Bronchial epithelial cell (primary cell): ENCODE data around the gene UQCC2. TPM values are rescaled to one million over a fixed set of nuclear protein-coding genes. Genes with fewer than 3 reads are reported as not detected.

Source experiments
- DNase-seq: peaks from one replicate; pipeline ENCODE4 v3.0.0-alpha.2; 2010; ENCODE audit warnings: low read depth
- FAIRE-seq: peaks from 2 replicates; lab custom pipeline; 2011; peaks lifted over from hg19 to GRCh38; lab: Jason Lieb, UNC
- H3K27me3 ChIP-seq: 2 replicates; pipeline ENCODE4 v1.5.1; 2011; ENCODE audit warnings: low read length; ENCODE audit not compliant: control insufficient read depth, insufficient read depth
- H3K36me3 ChIP-seq: 2 replicates; pipeline ENCODE4 v1.5.1; 2011; ENCODE audit warnings: low read length; ENCODE audit not compliant: control insufficient read depth, insufficient read depth
- H3K4me3 ChIP-seq: 2 replicates; pipeline ENCODE4 v1.5.1; 2011; ENCODE audit warnings: mild to moderate bottlenecking, low read depth, low read length, control low read depth
- total RNA-seq: library from RNA; depleted of rRNA; stranded (reverse); fragments of >200 nt; gene quantifications from 2 replicates; pipeline ENCODE4 v1.2.1, GENCODE V29; 2014
- TF ChIP-seq, protein P1 (sequence below): IDR thresholded peaks from 2 replicates; pipeline ENCODE4 v1.5.1; 2011; ENCODE audit warnings: mild to moderate bottlenecking, moderate library complexity, low read length, control low read depth, inconsistent platforms; ENCODE audit not compliant: insufficient read depth, severe bottlenecking

UQCC2 gene
- total RNA-seq, 1 donor from 2014 or later: 47.1 TPM

DNA sequence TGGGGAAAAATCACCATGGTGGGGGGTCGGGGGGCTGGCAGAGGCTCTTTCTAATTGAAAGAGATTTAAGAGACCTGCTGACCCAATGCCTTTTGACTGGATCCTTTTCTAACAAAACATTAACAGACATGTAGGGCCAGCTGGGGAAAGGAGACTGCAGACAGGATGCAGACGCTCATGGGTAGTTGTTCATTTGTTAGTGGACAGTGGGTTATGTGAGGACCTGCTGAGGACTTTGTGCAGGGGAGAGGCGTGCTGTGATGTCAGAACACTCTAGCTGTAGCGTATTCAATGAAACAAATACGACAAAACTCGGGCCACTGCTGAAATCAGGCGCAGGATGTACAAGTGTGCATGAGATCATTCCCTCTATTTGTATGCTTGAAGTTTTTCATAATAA is 34.0 kb upstream of the UQCC2 start:
- TF ChIP-seq, protein P1, sequence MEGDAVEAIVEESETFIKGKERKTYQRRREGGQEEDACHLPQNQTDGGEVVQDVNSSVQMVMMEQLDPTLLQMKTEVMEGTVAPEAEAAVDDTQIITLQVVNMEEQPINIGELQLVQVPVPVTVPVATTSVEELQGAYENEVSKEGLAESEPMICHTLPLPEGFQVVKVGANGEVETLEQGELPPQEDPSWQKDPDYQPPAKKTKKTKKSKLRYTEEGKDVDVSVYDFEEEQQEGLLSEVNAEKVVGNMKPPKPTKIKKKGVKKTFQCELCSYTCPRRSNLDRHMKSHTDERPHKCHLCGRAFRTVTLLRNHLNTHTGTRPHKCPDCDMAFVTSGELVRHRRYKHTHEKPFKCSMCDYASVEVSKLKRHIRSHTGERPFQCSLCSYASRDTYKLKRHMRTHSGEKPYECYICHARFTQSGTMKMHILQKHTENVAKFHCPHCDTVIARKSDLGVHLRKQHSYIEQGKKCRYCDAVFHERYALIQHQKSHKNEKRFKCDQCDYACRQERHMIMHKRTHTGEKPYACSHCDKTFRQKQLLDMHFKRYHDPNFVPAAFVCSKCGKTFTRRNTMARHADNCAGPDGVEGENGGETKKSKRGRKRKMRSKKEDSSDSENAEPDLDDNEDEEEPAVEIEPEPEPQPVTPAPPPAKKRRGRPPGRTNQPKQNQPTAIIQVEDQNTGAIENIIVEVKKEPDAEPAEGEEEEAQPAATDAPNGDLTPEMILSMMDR: no peak
- Histone ChIP-seq H3K4me3 (no peak overlapping the region), H3K27me3 (no peaks in the 10 kb centered on the region), H3K36me3 (no peaks in the 10 kb centered on the region)
- DNase-seq: no peak
- no peak for FAIRE-seq

DNA sequence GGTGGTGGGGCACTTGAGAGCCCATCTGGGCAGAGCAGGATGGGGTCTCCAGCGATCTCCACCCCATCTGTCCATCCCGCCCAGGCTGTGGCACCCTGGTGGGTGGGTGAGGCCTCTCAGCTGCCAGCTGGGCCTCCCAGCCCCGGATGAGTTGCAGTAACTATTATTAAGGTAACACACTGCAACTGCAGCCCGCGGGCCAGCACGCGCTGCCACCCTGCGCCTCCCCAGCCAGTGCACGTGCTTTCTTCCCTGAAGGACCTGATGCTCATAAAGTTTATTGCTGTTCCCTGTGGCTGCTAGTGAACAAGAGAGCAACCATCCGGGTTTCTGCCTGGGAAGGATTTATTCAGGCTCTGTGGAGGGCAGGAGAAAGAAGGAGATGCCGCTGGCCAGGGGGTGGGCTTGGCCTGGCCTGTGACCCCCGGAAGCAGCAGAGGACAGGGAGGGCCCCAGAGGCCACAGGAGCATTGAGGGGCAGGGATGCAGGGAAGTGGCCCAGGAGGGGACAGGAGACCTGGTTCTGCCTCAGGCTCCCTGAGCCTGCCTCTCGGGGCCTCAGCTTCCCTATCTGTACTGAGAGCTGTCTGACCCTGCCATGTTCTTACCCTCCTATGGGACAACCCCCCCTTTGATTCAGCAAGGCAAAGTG is 33.5 kb upstream of the UQCC2 start:
- TF ChIP-seq, protein P1: no peak
- Histone ChIP-seq H3K27me3 (no peaks in the 10 kb centered on the region), H3K4me3 (no peak overlapping the region), H3K36me3 (no peaks in the 10 kb centered on the region)
- no peak for FAIRE-seq
- DNase-seq: no peak

DNA sequence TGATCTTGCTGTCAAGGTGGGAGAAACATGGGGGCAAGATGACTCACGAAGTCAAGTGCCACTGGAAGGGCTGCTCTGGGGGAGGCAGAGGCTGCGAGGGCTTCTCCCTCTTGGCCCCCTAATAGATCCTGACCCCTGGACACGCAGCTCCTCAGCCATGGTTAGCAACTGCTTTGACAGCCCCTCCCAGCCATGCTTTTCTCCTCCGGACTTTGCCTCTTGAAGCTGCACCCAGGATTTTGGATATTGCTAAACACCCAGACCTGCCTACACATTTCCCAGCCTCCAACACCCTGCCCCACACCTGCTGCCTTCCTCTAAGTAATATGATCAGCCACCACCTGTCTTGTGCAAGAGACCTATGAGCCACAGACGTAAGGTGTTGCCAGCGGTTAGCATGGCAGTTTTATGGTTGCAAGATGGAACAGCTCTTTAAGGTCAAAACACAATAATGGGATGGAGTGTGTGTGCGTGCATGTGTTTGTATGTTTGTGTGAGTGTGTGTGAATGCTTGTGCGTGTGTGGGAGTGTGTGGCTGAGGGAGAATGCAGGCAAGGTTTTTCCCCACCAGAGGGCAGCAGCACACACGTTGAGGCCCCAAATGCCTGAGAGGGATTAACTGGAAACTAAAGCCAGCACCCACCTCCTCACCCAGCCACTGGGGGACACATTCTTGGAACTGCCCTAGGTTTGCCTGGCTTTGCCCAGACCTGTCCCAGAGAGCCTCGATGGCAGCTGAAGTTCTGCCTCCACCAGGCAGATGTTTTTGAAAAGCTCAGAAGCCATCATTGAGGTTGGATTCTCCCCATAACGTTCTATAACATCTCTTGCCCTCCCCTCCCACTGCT is 32.7 kb upstream of the UQCC2 start:
- peak; percentile 100 for FAIRE-seq
- H3K27me3 ChIP-seq: no peaks in the 10 kb centered on the region
- no peak overlapping the region for H3K4me3 ChIP-seq
- H3K36me3 ChIP-seq: no peaks in the 10 kb centered on the region
- DNase-seq: peak; percentile 97
- TF ChIP-seq, protein P1: peak; percentile 96

DNA sequence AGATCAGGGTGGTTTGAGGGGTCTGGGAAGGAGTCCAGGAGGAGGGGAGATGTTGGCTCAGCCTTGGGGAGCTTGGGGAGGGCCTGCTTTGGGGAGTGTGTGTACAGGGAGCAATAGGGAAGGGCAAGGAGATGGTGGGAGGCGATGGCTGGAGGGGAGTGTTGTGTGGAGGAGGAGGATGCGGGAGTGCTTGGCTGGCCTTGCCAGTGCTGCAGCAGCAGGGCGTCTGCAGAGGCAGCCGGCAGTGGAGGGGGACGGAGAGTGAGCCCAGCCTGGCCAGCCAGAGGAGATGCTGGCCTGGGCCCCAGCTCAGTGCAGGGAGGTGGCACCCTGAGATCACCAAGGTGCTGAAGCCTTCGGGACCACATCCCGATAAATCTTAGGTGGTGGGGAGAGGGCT is 31.3 kb upstream of the UQCC2 start:
- DNase-seq: no peak
- H3K36me3 ChIP-seq: no peaks in the 10 kb centered on the region
- no peak overlapping the region for H3K4me3 ChIP-seq
- H3K27me3 ChIP-seq: no peaks in the 10 kb centered on the region
- TF ChIP-seq, protein P1: no peak
- no peak for FAIRE-seq

DNA sequence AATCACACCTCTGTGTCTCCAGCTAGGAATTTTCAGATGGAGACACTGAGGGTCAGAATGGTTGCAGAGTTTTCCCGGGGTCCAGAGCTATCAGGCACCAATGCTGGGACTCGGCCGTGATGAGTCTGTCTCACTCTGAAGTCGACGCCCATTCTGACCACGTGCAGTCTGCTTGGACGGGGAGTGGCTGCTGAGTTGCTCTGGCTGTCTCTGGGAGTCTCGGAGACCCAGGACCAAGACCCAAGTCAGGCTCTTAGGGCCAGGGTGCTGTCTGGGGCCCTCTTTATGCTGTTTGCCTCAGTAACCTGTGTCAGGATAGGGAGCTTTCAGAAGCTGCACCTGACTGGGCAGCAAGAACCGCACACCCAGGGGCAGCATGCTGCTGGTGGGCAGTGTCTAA is 30.6 kb upstream of the UQCC2 start:
- H3K27me3 ChIP-seq: no peaks in the 10 kb centered on the region
- DNase-seq (no peak), FAIRE-seq (no peak)
- no peak overlapping the region for H3K4me3 ChIP-seq
- TF ChIP-seq, protein P1: no peak
- H3K36me3 ChIP-seq: no peaks in the 10 kb centered on the region
